H7 (cell line): ENCODE measurements around the gene B3GALNT2. TPM values are rescaled to one million over a fixed set of nuclear protein-coding genes. Genes with fewer than 3 reads are reported as not detected.

Experiments
- DNase-seq: peaks from one replicate; pipeline ENCODE4 v3.0.0; 2012
- H3K27me3 ChIP-seq: 2 replicates; pipeline ENCODE4 v1.6.0; 2011; ENCODE audit warnings: mild to moderate bottlenecking, low read length; ENCODE audit not compliant: control insufficient read depth, insufficient read depth
- H3K36me3 ChIP-seq: replicated peaks from 2 replicates; pipeline ENCODE4 v1.5.1; 2011; ENCODE audit warnings: low read length; ENCODE audit not compliant: control insufficient read depth, insufficient read depth
- H3K4me3 ChIP-seq: 2 replicates; pipeline ENCODE4 v1.5.1; 2011; ENCODE audit warnings: low read depth, mild to moderate bottlenecking, control low read depth, low read length, moderate library complexity; ENCODE audit not compliant: insufficient read depth
- total RNA-seq: library from RNA; depleted of rRNA; stranded (reverse); fragments of >200 nt; shearing (Covaris generic); gene quantifications from 2 replicates; pipeline ENCODE4 v1.2.3, GENCODE V29; 2014

The B3GALNT2 gene
- total RNA-seq, 1 experiment from 2014 or later, result 39.5 TPM

DNA sequence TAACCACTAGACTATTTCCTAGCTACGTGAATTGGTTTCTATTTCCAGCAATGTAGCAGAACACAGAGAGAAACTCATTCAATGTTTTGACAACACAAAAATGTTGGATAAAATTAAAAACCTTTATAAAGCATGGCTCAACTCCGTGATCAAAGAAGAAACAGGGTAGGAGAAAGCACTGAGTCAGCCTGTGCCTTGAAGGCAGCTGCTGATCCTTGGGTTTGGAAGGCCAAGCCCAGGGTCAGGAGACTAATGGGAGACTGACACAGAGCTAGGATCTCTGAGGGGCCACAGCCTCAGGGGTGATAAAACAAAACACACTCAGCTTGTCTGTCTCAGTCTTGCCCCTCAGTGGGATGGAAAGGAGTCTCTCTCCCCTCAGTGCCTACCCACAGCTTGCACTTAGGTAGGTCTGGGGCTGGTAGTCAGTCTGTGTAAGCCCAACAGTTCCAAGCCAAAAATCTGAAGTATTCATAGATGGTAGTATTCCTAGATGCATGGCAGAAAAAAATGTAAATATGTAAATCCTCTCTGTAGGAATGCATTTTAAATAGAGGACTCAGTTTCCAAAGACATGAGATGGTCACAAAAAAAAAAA lies 53.3 kb downstream of the B3GALNT2 start:
- no peak for DNase-seq
- no peaks in the 10 kb centered on the region for H3K27me3 ChIP-seq
- peaks cover 22% of the 10 kb centered on the region for H3K36me3 ChIP-seq
- H3K4me3 ChIP-seq, result no peak overlapping the region

DNA sequence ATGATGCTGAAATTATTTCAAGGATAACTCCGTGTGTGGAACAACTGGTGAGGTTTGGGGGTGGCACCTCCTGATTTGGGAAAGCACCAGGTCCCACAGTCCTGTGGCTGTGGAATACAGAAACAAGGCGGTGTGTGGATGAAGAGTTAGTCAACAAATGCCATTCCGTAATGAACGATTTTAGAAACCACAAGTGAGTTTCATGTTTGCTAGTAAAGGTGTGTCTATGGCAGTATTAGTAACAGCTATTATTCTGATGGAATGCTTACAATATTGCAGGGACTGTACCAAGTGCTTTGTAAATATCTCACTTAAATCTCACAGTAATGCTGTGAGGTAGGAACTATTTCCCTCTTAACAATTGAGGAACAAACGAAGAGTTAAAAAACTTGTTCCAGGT lies 53.8 kb downstream of the B3GALNT2 start:
- DNase-seq, result no peak
- no peak overlapping the region for H3K4me3 ChIP-seq
- H3K27me3 ChIP-seq, result no peaks in the 10 kb centered on the region
- H3K36me3 ChIP-seq, result peaks cover 22% of the 10 kb centered on the region

DNA sequence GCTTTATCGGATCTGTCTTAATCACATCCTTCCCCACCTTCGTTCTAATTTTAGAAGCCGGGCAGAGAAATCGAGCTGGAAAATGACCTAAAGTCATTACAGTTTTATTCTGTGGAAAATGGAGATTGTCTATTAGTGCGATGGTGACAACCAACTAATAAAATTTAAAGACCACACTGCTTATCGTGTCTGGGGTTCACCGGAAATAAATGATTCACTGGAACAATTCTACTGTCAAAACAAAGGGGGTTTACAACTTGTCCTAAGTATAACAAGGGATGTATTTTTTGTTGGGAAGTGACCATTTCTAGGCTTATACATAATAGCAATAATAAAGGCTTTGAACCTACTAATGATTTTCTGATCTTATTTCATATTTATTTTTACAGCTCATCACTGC lies 55.6 kb downstream of the B3GALNT2 start:
- Histone ChIP-seq H3K36me3 (peaks cover 22% of the 10 kb centered on the region), H3K27me3 (no peaks in the 10 kb centered on the region)
- no peak for DNase-seq

DNA sequence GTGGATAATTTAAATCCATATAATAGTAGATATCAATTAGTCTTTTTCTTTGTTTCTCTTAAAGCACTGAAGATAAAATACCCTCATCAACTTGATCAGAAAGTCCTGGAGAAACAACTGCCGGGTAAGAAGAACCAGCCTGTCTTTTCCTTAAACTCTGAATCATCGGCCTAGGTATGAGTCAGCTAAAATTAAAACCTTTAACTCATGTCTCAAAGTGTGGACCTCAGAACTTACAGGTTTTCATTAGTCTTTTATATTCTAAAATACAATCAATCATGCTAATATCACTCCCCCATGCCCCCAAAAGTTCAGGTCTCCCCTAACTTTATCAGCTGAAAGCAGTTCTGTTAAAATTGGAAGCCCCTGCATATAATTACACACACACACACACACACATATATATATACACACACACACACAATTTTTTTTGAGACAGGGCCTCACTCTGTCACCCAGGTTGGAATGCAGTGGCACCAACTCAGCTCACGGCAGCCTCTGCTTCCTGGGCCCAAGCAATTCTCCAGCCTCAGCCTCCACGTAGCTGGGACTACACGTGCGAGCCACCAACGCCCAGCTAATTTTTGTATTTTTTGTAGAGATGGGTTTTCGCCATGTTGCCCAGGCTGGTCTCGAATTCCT lies 61.3 kb downstream of the B3GALNT2 start:
- Histone ChIP-seq H3K4me3 (no peak overlapping the region), H3K36me3 (peaks cover 18% of the 10 kb centered on the region), H3K27me3 (no peaks in the 10 kb centered on the region)
- no peak for DNase-seq

More for the DNA sequence above, 55.6 kb downstream of the B3GALNT2 start:
- H3K4me3 ChIP-seq, result no peak overlapping the region

DNA sequence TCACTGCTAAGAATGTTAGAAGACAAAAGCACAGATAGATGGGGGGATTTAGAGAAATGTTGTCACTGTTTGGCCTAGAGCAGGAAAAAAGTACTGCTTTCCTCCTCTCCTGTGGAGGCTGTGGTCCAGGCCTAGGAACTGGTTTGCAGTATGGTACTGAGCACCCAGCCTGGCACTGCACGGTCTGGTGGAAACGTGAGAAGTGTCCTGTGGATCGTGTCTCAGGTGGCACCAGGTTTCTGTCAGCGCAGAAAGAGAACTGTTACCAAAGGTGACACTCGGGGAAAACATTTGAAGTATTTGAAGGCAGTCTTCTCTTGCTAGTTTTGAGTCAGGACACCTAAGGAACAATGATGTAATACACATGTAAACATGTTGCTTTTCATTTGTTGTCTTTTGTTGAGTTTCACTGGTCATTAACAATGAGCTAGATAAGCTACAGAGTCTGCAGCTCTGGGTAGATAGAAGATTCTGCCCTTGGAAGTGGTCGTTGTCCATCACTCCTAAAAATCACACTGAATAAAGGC lies 63.0 kb downstream of the B3GALNT2 start:
- Histone ChIP-seq H3K27me3 (no peaks in the 10 kb centered on the region), H3K36me3 (peaks cover 17% of the 10 kb centered on the region), H3K4me3 (no peak overlapping the region)
- no peak for DNase-seq

DNA sequence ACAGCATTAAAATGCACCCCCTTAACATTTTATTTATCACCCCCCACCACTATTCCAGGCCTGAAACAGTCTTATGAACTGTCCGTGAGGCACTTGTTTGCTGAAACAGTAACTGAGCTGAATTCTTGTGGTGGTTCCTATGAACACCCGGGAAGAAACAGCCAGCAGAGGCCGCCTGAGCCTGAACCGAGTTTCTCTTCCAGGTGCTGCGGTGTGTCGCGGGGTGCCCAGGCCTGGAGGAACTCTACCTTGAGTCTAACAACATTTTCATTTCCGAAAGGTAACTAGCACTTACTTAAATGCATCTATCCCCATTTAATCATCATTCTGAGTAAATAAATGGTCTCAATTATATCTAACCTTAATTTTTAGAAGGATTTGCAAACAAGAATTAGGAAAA lies 70.3 kb downstream of the B3GALNT2 start:
- Histone ChIP-seq H3K27me3 (no peaks in the 10 kb centered on the region), H3K4me3 (no peak overlapping the region), H3K36me3 (peaks cover 8% of the 10 kb centered on the region)
- peak; percentile 45 for DNase-seq

DNA sequence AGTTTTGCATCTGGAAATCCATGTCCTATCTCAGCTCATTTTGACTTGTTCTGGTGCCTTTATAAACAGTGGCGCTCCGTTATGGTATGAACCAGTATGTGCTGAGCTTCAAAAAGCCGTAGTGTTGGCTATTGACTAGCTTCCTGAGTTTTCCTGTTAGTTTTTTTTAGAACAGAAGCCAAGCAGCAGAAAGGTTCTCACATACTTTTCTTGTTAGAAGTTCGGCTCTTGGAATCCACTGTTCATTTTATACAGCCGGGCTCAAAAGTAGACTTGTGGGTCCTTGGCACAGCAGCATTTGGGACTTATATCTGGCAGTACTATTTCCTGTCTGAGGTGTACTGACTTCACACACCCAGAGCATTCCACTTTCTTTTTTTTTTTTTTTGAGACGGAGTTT lies 73.3 kb downstream of the B3GALNT2 start:
- Histone ChIP-seq H3K4me3 (no peak overlapping the region), H3K36me3 (peaks cover under 1% of the 10 kb centered on the region; the same call in 1 of the 2 replicates), H3K27me3 (no peaks in the 10 kb centered on the region)
- no peak for DNase-seq

DNA sequence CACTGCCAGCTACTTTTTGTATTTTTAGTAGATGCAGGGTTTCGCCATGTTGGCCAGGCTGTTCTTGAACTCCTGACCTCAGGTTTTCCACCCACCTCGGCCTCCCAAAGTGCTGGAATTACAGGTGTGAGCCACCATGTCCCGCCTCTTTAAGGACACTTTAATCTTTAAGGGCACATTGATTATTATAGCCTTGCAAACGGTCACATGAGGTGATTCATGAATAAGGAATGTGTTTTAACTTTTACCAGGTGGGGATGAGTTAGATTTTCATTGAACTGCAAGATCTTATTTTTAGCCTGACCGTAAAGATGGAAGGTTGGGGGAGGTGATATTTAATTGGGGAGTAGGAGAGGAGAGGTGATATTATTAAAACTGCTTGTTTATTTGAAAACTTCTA lies 75.1 kb downstream of the B3GALNT2 start:
- Histone ChIP-seq H3K4me3 (no peak overlapping the region), H3K27me3 (no peaks in the 10 kb centered on the region), H3K36me3 (no peaks in the 10 kb centered on the region)
- no peak for DNase-seq

DNA sequence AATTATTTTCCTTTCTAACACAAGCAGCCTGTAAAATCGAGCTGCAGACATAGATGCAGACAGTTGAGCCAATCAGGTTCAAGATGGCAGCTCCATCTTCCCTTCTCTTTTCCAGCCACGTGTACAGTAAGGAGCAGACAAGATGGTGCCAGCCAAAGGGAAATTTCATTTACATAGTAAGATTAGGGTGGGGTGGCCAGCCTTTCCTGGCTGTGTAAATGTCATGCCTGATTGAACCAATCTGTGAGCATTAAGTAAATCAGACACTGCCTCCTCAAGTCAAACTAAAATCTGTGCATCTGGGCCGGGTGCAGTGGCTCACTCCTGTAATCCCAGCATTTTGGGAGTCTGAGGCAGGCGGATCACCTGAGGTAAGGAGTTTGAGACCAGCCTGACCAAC lies 76.8 kb downstream of the B3GALNT2 start:
- Histone ChIP-seq H3K27me3 (no peaks in the 10 kb centered on the region), H3K4me3 (no peak overlapping the region), H3K36me3 (no peaks in the 10 kb centered on the region)
- DNase-seq, result no peak

DNA sequence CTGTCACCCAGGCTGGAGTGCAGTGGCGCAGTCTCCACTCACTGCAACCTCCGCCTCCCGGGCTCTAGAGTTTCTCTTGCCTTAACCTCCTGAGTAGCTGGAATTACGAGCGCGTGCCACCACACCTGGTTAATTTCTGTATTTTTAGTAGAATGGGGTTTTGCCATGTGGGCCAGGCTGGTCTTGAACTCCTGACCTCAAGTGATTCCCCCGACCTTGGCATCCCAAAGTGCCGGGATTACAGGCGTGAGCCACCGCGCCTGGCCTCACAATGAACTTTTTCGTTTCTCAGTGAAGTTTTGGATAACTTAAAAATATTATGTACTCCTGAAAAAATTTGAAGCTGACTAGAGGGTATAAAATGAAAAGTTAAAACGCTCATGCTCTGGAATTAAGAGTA lies 77.6 kb downstream of the B3GALNT2 start:
- Histone ChIP-seq H3K27me3 (no peaks in the 10 kb centered on the region), H3K36me3 (no peaks in the 10 kb centered on the region), H3K4me3 (no peak overlapping the region)
- DNase-seq, result no peak

DNA sequence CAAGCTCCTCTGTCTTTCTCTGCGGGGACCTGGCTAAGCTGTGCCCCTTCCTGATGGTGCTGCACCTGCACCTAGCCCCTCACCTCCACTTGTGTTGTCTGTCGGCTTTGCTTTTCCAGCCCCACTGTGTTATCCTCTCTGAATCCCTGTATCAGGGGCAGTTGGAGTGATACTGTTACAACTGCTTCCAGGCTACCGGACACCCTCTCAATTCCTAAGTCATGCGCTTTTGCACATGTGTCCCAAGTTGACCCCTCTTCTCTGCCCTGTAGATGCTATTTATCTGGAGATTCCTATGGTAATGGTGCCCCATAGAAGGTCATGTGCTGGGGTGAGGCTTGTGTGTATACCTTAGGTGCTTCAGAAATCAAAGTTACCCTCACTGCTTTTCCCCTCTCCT lies 78.1 kb downstream of the B3GALNT2 start:
- H3K27me3 ChIP-seq, result no peaks in the 10 kb centered on the region
- no peak overlapping the region for H3K4me3 ChIP-seq
- H3K36me3 ChIP-seq, result no peaks in the 10 kb centered on the region
- DNase-seq, result no peak

DNA sequence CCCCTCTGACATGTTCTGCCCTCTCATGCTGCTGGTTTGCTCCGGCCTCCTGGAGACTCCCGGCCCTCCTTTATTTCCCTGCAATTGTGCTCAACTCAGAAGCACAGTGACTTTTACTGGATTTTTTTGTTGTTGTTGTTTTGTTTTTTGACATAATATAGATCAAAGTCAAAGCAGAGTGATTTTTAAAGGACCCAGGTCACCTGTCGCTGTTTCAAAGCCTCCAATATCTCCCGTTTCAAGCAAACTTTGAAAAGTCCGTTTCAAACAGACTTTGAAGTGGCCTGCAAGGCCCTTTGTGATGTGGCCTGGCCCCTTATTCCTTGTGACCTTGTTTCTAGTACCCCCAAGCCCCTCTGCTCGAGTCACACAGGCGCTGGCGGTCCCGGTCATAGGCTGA lies 78.9 kb downstream of the B3GALNT2 start:
- H3K27me3 ChIP-seq, result no peaks in the 10 kb centered on the region
- DNase-seq, result no peak
- H3K4me3 ChIP-seq, result no peak overlapping the region
- H3K36me3 ChIP-seq, result no peaks in the 10 kb centered on the region

DNA sequence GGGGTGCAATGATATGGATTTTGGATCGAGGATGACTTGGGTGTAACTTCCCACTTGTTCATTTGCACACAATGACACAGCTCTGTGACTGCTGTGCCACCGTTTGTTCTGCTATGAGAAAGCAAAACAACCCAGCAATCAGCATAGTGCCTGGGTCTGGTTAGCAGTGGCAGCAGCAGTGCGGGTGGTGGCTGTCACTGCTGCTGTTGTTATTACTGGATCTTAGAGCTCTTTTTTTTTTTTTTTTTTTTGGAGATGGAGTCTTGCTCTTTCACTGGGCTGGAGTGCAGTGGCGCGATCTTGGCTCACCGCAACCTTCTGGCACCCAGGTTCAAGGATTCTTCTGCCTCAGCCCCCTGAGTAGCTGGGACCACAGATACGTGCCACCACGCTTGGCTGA lies 80.2 kb downstream of the B3GALNT2 start:
- no peaks in the 10 kb centered on the region for H3K36me3 ChIP-seq
- H3K4me3 ChIP-seq, result no peak overlapping the region
- no peak for DNase-seq
- H3K27me3 ChIP-seq, result no peaks in the 10 kb centered on the region

DNA sequence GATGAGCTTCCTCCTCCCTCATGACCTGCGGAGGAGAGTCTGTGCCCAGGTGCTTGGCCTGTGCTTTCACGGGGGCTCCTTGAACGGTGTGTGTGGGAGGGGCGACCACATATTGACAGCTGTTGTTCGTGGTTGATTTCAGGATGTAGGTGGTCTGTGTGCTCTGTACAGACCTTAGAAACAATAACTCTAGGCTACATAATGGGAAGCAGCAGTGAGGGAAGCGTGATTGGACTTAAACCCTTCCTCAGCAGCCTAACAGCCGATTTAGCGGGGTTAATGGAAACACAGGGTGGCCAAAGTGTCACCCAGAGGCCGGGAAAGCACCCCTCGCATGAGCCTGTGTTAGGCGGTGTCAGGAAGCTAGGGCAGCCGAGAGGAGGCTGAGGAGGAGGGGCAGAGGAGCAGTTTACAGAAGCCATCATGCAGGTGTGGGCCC lies 81.0 kb downstream of the B3GALNT2 start:
- DNase-seq, result peak; percentile 26
- no peaks in the 10 kb centered on the region for H3K27me3 ChIP-seq
- H3K4me3 ChIP-seq, result no peak overlapping the region
- H3K36me3 ChIP-seq, result no peaks in the 10 kb centered on the region

DNA sequence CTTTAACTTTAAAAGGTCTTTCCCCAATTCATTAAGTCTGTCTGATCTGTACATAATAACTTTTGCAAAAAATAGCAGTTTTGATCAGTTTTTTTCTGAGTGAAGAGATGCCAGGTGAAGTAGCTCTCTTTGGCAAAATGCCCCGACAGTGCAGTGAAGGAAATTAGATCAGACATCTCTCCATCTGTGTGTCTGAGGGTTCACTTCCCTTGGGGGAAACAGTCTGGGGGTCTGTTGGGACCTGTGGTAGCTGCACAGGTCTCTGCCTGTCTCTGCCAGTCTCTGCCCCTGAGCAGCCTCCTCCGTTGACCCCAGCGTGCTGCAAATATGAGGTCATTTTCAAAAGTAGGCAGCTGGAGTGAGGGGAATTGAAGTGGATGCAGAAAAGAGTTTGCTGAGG lies 82.5 kb downstream of the B3GALNT2 start:
- DNase-seq, result no peak
- Histone ChIP-seq H3K4me3 (no peak overlapping the region), H3K27me3 (no peaks in the 10 kb centered on the region), H3K36me3 (no peaks in the 10 kb centered on the region)
